Activated CD4-positive, alpha-beta T cell treated with anti-CD3 and anti-CD28 coated beads for 48 hours (primary cell): ENCODE data around the gene RNASEH2C.
"Not testable (repeated sequence)": the region's sequence is repeated elsewhere in the genome, so short reads cannot be mapped to it uniquely, and the experiment has no call there.

Experiments
- DNase-seq: peaks from one replicate; pipeline ENCODE4 v3.0.0-alpha.2; 2020

Gene RNASEH2C

DNA sequence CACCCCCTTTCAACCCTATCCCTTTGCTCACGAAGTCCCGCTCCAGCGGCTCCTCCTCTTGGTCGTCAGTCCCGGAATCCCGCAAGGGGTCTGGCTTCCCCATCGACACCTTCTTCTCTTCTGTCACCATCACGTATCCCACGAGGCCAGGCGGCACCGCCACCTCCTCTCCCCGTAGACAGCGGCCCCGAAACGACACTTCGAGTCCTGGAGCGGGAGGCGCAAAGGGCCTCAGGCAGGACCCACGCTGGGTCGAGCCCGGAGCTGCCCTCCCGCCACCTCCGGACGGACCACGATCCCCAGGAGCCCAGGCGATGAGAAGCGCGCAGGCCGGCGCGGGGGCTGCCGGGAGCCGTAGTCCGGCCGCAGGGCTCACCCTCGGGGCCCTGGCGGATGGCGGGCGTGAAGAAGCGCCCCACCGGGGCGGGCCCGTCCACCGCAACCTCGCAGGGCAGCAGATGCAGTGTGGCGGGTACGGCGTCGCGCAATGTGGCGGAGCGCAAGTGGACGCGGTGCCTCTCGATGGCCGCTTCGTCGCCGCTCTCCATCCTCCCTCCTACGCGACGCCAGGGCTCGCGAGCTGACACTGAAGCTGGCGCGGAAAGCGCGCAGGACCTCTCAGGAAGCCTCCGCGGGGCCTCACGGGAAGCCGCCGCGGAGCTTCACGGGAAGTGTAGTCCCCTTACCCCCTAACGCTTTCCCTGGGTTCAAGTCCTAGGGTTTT lies at the start of gene RNASEH2C:
TSS of gene RNASEH2C (minus strand) at position 588 of the 724 bp plus-strand sequence. CDS start at position 548, 40 bp downstream.
- DNase-seq = peak; percentile 88

DNA sequence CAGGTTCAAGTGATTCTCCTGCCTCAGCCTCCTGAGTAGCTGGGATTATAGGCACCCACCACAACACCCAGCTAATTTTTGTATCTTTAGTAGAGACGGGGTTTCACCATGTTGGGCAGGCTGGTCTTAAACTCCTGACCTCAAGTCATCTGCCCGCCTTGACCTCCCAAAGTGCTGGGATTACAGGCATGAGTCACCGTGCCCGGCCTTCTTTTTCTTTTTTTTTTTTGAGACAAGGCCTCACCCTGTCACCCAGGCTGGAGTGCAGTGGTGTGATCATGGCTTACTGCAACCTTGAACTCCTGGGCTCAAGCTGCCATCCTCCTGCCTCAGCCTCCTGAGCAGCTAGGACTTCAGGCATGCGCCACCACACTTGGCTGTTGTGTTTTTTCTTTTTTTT lies 47.2 kb upstream of the RNASEH2C start:
- DNase-seq = not testable (repeated sequence)

DNA sequence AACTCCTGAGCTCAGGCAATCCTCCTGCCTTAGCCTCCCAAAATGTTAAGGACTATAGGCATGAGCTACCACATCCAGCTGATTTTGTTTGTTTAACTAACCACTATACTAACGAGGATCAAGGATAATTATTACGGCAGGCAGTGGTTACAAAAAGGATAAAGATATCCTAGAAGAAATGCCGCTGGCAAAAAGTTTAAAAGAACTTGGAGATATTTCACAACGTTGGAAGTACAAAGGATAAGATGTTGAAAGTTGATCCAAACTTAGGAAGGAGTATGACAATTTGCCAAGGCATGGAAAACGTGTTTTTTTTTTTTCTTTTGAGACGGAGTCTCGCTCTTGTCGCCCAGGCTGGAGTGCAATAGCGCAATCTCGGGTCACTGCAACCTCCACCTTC lies 46.8 kb upstream of the RNASEH2C start:
- no peak for DNase-seq

DNA sequence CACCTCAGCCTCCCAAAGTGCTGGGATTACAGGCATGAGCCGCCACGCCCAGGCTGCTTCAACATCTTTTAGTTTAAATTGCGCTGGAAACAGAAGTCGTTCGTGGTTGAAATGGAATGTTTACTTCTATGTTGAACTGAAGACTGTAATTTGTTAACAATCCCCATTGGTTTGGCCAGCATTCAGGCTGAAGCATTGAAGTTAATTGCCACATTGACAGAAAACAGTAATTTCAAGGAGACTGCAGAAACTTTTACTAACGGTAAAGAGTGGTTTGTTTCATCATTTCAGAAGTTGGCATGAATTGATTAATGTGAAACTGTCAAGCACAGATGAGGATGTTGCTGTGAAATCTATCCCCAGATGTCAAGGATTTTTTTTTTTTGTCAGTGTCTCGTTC lies 45.9 kb upstream of the RNASEH2C start:
- DNase-seq = no peak

DNA sequence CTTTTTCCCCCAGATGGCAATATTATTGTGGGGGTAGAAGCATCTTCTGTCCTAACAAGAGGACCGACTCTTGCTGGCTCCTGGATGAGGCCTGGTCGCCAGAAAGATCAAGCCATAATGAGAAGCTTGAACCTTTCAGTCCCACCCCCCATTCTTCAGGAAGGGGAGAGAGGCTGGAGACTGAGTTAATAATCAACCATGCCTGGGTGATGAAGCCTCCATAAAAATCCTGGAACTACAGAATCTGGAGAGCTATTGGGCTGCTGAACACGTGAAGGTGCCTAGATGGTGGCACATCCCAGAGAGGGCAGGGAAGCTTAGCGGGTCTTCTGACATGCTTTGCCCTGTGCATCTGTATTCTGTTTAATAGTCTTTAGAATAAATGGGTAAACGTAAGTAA lies 43.8 kb upstream of the RNASEH2C start:
- no peak for DNase-seq

DNA sequence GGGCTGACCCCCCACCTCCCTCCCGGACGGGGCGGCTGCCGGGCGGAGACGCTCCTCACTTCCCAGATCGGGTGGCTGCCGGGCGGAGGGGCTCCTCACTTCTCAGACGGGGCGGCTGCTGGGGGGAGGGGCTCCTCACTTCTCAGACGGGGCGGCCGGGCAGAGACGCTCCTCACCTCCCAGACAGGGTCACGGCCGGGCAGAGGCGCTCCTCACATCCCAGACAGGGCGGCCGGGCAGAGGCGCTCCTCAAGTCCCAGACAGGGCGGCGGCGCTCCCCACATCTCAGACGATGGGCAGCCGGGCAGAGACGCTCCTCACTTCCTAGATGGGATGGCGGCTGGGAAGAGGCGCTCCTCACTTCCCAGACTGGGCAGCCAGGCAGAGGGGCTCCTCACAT lies 42.2 kb upstream of the RNASEH2C start:
- not testable (repeated sequence) for DNase-seq

DNA sequence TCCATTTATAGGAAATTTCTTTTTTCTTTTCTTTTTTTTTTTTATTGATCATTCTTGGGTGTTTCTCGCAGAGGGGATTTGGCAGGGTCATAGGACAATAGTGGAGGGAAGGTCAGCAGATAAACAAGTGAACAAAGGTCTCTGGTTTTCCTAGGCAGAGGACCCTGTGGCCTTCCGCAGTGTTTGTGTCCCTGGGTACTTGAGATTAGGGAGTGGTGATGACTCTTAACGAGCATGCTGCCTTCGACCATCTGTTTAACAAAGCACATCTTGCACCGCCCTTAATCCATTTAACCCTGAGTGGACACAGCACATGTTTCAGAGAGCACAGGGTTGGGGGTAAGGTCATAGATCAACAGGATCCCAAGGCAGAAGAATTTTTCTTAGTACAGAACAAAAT lies 41.6 kb upstream of the RNASEH2C start:
- DNase-seq = not testable (repeated sequence)

DNA sequence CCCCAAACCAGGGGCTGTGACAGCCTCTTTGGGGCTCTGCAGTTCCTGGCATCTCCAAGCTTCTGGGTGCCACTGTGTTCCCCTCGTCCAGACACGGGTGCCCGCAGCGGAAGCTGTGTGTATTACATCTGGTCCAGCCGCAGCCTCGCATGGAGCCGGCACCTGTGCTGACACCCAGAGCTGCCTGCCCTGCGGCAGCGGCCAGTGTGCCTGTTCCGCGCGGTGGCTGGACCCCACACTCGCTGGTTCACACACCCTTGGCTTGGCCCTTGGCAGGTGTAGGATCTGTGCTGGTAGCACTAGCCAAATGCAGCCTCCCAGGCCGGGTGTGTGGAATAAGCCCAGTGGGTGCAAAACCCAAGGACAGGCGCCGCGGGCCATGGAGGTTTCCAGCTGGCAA lies 24.5 kb upstream of the RNASEH2C start:
- no peak for DNase-seq

DNA sequence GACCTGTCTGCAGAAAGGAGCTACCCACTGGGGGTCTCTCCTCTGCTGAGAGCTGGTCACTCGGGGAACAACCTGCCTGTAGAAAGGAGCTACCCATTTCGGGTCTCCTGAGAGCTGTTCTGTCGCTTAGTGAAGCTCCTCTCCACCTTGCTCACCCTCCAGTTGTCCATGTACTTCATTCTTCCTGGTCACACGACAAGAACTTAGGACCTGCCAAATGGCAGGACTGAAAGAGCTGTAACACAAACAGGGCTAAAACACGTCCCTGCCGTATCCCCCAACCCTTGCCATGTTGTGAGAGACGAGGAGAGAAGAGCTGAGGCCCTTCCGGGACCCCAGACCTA lies 24.1 kb upstream of the RNASEH2C start:
- DNase-seq = no peak

DNA sequence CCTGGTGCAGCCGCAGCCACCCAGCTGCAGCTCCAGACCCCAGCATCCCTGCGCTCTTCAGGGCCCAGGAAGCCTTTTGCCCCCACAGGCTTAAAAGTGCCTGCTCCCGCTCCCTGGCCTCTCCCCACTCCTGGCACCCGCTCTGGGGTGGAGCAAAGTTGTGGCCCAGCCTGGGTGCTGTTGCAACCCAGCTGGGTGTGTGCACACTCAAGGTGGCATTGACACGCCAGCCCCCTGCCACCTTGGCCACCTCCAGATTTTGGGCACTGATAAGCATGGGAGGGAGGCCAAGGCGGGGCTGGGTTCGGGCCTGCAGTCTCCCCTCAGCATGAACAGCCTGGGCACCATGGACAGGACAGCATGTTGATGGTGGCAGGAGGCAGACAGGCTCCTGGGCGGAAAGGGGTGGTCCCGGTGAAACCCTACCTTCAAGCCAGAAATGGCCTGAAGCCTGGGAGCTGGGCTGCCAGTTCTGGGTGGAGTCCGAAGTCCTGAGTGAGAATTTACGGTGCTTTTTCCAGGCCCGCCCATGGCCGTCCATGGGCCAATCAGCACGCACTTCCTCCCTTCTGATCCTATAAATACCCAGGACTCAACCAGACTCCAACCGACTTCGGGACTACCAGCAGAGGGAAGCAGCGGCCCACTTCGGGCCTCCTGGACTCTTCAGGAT lies 23.6 kb upstream of the RNASEH2C start:
- DNase-seq = peak; percentile 26

DNA sequence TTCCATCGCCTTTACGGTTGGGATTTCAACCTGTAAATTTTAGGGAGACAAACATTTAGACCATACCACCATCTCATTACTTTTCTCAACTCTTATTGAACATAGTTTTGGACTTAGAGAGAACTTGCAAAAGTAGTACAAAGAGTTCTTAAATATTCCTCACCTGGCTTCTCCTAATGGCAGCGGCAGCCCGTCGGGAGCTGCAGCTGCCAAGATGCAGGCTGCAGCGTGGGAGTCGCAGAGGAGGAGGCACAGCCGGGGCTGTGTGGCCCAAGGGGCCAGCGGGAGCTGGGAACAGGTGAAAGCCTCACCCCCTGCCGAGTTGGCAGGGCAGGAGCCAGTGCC lies 23.1 kb upstream of the RNASEH2C start:
- DNase-seq = no peak

DNA sequence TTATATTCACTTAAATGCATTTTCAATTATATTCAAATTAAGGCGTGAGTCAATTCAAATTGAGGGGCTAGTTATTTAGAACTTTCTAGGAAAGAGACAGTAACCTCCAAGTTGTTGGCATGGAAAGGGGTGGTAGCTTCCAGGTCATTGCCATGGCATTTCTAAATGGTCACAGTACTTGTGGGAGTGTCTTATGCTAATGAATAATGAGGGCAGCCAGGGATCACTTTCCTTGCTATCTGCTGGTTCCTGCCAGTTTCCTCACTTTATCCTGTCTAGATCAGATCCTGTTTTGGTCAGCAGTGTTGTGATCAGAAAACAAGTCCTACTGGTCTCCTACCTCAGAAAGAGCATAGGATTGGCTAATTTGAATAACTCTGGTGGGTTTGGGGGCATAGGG lies 21.8 kb upstream of the RNASEH2C start:
- no peak for DNase-seq

DNA sequence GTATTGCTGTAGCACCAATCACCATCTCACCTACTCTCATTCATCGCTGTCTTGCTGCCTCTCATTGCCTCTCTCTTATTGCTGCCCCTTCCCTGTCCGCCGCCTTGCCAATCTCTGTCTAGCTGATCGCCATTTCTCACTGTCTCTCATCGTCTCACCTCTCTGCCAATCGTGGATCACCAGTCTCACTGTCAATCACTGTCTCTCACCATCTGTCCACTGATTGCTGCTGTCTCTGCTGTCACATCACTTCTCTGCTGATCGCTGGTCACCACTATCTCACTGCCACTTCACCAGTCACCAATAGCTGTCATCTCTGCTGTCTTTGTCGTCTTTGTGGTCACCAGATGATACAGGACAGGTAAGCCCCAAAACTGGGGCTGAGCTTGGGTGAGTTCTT lies 20.6 kb upstream of the RNASEH2C start:
- no peak for DNase-seq

DNA sequence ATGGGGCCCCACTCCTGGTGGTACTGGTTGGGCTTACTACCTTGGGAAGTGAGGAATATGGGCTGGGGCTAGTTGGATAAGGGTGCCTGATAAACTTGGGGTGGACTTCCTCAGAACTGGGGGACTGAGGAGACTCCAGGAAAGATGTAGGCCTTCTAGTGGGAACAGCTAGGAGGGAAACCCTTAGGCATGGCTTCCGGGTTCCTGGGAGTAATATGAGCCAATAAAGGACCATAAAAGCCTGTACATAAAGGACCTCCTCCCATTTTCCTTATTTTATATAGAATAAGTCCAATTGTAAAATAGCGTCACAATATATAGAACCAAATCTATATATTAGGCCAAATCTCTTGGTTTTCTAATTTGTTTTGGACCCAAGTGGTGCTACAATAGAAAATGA lies 18.4 kb upstream of the RNASEH2C start:
- DNase-seq = no peak

DNA sequence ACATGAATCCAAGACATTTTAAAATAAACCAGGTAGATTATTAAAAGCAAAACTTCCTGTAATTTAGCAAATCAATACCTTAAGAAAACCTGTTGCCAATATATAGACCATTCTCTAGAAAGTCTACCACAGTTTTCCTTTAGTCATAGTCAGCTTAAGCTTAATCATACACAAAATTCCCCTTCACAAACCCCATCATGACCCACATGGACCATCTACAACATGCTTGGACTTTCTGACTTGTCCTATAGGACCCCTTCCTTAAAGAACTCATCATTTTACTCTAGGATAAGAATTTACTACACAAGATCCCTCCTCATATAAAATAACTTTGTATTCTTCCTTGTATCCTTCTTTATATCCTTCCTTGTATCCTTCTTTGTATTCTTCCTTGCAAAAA lies 16.2 kb upstream of the RNASEH2C start:
- no peak for DNase-seq

DNA sequence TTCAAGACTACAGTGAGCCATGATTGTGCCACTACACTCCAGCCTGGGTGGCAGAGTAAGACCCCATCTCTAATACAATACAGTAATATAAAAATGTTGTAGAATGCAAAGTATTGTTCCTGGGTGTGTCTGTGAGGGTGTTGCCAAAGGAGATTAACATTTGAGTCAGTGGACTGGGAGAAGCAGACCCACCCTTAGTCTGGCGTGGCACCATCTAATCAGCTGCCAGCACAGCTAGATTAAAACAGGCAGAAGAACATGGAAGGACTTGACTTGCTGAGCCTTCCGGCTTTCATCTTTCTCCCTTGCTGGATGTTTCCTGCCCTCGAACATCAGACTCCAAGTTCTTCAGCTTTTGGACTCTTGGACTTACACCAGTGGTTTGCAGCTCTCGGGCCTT lies 14.5 kb upstream of the RNASEH2C start:
- DNase-seq = not testable (repeated sequence)

DNA sequence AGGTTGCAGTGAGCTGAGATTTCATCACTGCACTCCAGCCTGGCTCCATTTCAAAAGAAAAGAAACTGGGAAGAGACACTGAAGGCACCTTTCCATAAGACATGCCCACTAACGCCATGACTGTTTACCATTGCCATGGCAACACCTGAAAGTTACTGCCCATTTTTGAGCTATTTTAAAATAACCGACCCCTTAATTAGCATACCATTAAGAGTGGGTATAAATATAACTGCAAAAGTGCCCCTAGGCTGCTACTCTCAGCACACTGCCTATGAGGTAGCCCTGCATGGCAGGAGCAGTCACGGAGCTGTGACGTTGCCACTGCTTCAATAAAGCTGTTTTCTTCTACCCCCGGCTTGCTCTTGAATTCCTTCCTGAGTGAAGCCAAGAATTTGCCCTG lies 9.9 kb upstream of the RNASEH2C start:
- DNase-seq = no peak

DNA sequence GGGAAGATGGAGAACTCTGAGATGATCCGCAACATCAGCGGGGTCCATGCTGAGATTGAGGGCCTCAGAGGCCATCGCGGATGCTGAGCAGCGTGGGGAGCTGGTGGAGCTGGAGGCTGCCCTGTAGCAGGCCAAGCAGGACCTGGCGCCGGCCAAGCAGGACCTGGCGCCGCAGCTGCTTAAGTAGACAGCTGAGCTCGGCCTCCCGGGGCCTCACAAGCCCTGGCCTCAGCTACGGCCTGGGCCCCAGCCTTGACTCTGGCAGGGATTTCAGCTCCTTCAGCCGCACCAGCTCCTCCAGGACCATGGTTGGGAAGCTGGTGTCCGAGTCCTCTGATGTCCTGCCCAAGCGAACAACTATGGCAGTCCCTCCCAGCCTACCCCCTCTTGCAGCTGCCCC lies 7.3 kb upstream of the RNASEH2C start:
- DNase-seq = no peak

DNA sequence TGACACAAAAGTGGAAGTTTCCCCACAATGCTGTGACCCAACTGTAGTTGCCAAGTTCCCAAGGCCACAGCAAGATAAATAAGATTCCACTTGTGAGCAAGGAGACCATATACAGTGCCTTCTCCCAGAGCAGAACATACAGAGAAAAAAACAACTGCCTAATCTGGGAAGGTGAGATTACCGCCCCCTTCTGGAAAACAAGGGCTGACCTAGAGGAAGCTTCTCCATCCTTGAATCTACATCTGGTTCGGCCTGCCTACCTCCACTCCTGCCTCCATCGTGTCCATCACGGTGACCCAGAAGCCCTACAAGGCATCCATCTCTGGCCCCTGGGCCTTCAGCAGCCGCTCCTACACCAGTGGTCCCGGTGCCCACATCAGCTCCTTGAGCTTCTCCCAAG lies 6.1 kb upstream of the RNASEH2C start:
- no peak for DNase-seq

DNA sequence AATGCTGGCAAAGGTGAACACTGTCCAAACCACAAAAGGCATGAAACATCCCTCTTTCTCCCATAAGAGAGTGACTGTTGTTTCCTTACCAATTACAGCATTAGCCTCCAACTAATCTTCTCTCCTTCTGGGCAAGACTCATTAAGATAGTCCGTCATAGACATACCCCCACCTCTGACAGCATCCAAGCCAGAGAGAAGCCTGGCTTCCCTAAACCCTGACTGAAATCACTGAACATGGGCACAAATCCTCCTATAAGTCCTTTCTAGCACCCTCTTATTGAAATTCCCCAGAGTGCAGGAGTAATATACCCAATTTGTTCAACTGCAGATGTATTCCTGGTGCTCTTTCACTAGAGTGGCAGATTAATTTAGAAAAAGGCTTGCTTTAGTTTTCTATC lies 1.7 kb upstream of the RNASEH2C start:
- no peak for DNase-seq

DNA sequence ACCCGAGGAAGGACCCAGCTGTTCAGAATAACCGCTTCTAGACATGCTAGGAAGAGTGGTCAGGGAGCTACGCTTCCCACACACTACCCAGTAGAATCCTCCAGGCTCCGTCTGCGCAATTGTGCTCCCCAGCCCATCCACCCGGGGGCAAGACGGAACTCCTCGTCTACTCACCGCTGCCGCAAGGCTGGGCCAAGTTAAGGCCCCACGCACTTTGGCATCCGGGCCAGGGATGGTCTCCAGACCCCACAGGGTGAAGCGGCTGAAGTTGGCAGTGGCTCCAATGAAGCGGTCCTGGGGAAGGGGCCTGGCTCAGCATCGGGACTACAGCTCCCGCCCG lies 757 bp downstream of the RNASEH2C start:
- peak; percentile 56 for DNase-seq

DNA sequence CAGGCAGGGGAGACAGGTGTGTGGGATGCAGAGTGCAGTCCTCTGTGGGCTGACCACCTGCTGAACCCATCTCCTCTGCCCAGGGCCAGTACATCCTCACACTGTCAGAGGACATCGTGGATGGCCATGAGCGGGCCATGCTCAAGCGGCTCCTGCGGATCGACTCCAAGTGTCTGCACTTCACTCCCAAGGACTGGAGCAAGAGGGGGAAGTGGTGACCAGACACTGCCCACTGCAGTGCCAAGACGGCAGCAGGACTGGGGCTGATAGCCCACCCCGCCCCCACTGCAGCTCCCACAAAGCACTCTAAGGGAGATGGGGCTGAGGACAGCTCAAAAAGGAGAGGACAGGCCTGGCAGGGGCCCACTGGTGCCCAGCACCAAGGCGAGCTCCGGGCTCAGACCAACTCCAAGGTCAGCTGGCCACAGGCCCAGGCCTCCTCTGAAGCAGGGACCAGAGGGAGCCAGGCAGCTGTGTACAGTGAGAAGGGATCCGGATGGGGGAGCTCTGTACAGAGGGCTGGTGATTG lies 1.6 kb downstream of the RNASEH2C start:
- DNase-seq = no peak

DNA sequence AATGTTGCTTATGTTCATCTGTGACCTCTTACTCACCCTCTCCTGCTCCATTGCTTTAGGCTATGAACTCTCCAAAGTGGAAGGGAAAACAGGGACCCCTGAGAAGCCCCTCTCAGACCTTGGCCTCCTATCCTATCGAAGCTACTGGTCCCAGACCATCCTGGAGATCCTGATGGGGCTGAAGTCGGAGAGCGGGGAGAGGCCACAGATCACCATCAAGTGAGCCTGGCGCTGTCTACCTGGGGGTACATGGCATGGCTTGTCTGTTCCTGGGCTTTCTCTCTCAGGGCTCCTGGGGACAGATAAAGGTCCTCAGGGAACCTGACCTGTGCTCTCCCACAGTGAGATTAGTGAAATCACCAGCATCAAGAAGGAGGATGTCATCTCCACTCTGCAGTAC lies 2.1 kb downstream of the RNASEH2C start:
- no peak for DNase-seq

DNA sequence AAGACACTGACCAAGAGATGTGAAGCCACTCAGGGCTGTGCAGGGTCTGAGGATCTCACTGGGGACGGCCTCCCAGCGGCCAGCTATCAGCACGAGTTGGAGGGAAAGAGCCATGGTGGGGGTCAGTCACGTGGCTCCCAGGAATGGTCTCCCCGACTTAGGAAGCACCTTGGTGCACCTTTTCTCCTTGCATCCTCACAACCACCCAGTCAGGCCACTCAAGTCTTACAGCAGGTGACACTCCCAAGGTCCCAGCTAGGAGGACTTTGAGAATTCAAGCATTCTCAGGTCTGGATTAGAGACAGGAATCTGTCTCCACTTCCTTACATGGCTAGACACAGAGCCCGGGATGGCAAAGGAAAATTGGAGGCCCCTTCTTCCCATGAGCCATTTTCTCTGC lies 2.7 kb downstream of the RNASEH2C start:
- DNase-seq = no peak
